Small intestine (tissue), 16 donors: Measurements from ENCODE around the gene KDM2A. TPM values are rescaled to one million over a fixed set of nuclear protein-coding genes. Genes with fewer than 3 reads are reported as not detected.

Source experiments
- DNase-seq, 2 donors: peaks; one replicate each; pipeline versions ENCODE4 v3.0.0 to v3.0.0-alpha.2; 2013
- FAIRE-seq: peaks from 2 replicates; lab custom pipeline; 2012; peaks lifted over from hg19 to GRCh38; lab: Jason Lieb, UNC
- H3K27ac ChIP-seq, 3 donors: one replicate each; pipeline ENCODE4 v1.5.1; 2013; ENCODE audit warnings: low read length in 2 of 3, mild to moderate bottlenecking in 2 of 3, control low read depth in 1 of 3, inconsistent platforms in 1 of 3, low read depth in 1 of 3, moderate library complexity in 1 of 3
- H3K27me3 ChIP-seq, 3 donors: one replicate each; pipeline ENCODE4 v1.6.1; 2013; ENCODE audit warnings: low read length in 3 of 3, inconsistent platforms in 1 of 3; ENCODE audit not compliant: control insufficient read depth in 3 of 3, insufficient read depth in 3 of 3
- H3K36me3 ChIP-seq, 3 donors: one replicate each; pipeline ENCODE4 v1.6.1; 2013; ENCODE audit warnings: low read length in 3 of 3, inconsistent platforms in 1 of 3, low read depth in 1 of 3, mild to moderate bottlenecking in 1 of 3, moderate library complexity in 1 of 3; ENCODE audit not compliant: control insufficient read depth in 3 of 3, insufficient read depth in 2 of 3
- H3K4me1 ChIP-seq, 3 donors: one replicate each; pipeline ENCODE4 v1.6.1; 2013; ENCODE audit warnings: low read length in 2 of 3, inconsistent platforms in 1 of 3, low read depth in 1 of 3, mild to moderate bottlenecking in 1 of 3, moderate library complexity in 1 of 3; ENCODE audit not compliant: control insufficient read depth in 3 of 3, insufficient read depth in 2 of 3
- H3K4me3 ChIP-seq, 3 donors: one replicate each; pipeline ENCODE4 v1.5.1; 2013; ENCODE audit warnings: low read length in 3 of 3, control low read depth in 1 of 3, inconsistent platforms in 1 of 3, low read depth in 1 of 3, mild to moderate bottlenecking in 1 of 3, moderate library complexity in 1 of 3
- H3K9me3 ChIP-seq, 2 donors: one replicate each; pipeline ENCODE4 v1.6.1; 2013; ENCODE audit warnings: low read depth in 1 of 2, low read length in 1 of 2; ENCODE audit not compliant: control insufficient read depth in 2 of 2, insufficient read depth in 1 of 2
- WGBS, 3 donors: extraction: QIAGEN DNeasy Blood & Tissue Kit; methylation state at CpG; one replicate each; pipeline ENCODE4 v1.1.7; 2013; 5-methylcytosine and 5-hydroxymethylcytosine counted together
- long read RNA-seq, 10 donors: transcript quantifications; one replicate each; lab custom pipeline, GENCODE V29; 2026
- polyA plus RNA-seq, 4 donors: library from polyadenylated mRNA; stranded (reverse) in 3 of 4; unstranded in 1 of 4; fragments of 200-250 nt in 3 of 4; fragments of 120-200 nt in 1 of 4; gene quantifications; one replicate each; pipeline versions ENCODE4 v1.2.1 to v1.2.3, GENCODE V29; 2013
- donor health status: healthy with polysubstance abuse.
- donor health status: control.
- donor health status: control.
- donor health status: Bipolar disorder and iron deficiency.
- donor health status: healthy.

Gene KDM2A
- 10 to 100 TPM; 19.2 to 59.8 (median 24.7) TPM for polyA plus RNA-seq
- long read RNA-seq, donor 1, full-length matches to known transcripts = 7 of 23 reads
- long read RNA-seq, donor 1, partial matches to known transcripts = 16 of 23 reads
- long read RNA-seq, donor 1, other reads (novel, unspliced or antisense) = 0 of 23 reads
- long read RNA-seq, donor 2, full-length matches to known transcripts = 4 of 4 reads
- long read RNA-seq, donor 2, partial matches to known transcripts = 0 of 4 reads
- long read RNA-seq, donor 2, other reads (novel, unspliced or antisense) = 0 of 4 reads
- long read RNA-seq, donor 3, partial matches to known transcripts = 5 of 8 reads
- long read RNA-seq, donor 3, other reads (novel, unspliced or antisense) = 0 of 8 reads
- long read RNA-seq, donor 4 = 0 reads
- long read RNA-seq, donor 5, partial matches to known transcripts = 0 of 1 reads
- long read RNA-seq, donor 5, other reads (novel, unspliced or antisense) = 0 of 1 reads
- long read RNA-seq, donor 6, partial matches to known transcripts = 9 of 11 reads
- long read RNA-seq, donor 6, other reads (novel, unspliced or antisense) = 0 of 11 reads
- long read RNA-seq, donor 7 = 0 reads
- long read RNA-seq, donor 8, partial matches to known transcripts = 0 of 1 reads
- long read RNA-seq, donor 8, other reads (novel, unspliced or antisense) = 0 of 1 reads
- long read RNA-seq, donor 9, partial matches to known transcripts = 0 of 1 reads
- long read RNA-seq, donor 9, other reads (novel, unspliced or antisense) = 0 of 1 reads
- long read RNA-seq, donor 10, full-length matches to known transcripts = 5 of 17 reads
- long read RNA-seq, donor 10, partial matches to known transcripts = 12 of 17 reads
- long read RNA-seq, donor 10, other reads (novel, unspliced or antisense) = 0 of 17 reads

DNA sequence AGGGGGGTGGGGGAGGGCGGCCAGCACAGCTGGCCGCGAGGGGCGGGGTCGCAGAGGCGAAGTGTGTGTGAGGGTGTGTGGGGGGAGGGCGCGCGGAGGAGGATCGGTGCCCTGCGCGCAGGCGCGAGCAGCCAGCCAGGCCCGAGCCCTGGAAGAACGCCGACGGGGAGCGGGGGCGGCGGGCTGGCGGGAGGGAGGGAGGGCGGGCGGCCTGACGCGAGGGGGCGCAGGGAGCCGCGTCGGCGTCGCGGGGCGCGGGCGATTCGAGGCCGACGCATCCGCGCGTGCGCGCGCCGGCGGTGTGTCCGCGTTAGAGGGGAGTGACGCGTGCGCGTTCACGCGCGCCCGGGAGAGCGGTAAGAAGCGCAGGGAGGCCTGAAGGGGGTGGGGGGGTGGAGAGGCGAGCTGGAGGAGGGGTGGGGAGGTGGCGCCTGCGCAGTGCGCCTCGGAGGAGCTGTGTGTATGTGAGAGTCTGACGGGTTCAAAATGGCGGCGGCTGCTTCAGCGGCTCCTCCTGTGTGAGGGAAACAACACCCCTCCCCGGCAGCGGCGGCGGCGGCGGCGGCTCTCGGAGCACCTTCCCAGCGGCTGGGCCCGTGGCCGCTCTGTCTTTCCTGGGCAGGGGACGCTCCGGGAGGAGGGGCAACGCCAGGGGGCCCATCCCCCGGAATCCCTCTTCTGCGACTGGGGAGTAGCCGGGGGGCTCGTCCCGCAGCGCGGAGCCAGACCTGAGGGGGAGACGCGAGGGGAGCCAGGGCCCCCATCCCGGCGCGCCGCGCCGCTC lies at the start of gene KDM2A:
Gene KDM2A (plus strand): TSS at position 463 of the 784 bp plus-strand sequence. CDS start 2,054 bp downstream, outside the sequence.
- Histone ChIP-seq H3K4me1 (peaks cover 0 to 33% (median 2%) of the 10 kb centered on the region in 3 donors), H3K4me3 (peak within 1 kb of the TSS; percentile 57 to 93 (median 81)), H3K36me3 (peaks cover 0 to 14% (median 5%) of the 10 kb centered on the region in 3 donors), H3K27me3 (no peaks in the 10 kb centered on the region), H3K9me3 (no peaks in the 10 kb centered on the region), H3K27ac (peak within 1 kb of the TSS; percentile 99)
- 0 to 1% (median 0%) methylated on average over 30 to 97 of the region's 97 CpGs for WGBS, 3 donors
- DNase-seq = peak; percentile 99 to 100
- no peak for FAIRE-seq

DNA sequence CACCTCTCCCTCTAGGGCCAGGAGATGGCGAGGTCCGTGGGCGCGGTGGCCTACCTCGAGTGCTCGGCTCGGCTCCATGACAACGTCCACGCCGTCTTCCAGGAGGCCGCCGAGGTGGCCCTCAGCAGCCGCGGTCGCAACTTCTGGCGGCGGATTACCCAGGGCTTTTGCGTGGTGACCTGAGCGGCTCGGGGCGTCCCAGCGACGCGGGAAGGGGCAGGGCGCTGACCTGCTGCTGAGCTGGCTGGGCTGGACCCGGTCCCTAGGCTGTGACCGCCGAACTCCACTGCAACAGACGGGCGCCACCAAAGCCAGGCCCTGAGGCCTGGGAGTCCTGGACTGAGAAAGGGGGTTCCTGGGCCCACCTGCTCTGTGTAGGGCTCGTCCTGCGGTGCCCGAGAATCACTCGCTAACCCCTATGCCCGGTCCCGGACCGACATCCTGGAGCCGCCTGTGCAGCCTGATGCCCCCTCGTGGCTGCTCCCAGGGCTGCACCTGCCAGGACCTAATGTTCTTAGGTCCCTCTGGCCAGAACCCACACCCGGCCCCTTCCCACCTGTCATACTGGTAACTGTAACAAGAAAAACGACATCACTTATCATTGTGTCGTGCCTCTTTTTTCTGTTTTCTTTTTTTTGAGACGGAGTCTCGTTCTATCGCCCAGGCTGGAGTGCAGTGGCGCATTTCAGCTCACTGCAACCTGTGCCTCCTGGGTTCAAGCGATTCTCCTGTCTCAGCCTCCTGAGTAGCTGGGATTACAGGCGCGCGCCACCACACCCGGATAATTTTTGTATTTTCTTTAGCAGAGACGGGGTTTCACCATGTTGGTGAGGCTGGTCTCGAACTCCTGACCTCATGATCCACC lies 47.4 kb upstream of the KDM2A start:
- Histone ChIP-seq H3K36me3 (peaks cover 0 to 25% (median 0%) of the 10 kb centered on the region in 3 donors), H3K27ac (no peak overlapping the region), H3K27me3 (peaks cover 0 to 2% (median 0%) of the 10 kb centered on the region in 3 donors), H3K4me3 (peak overlapping the region in 2 of 3 donors; percentile 6 to 8), H3K4me1 (no peaks in the 10 kb centered on the region), H3K9me3 (no peaks in the 10 kb centered on the region)
- DNase-seq (peak; percentile 66 to 89), FAIRE-seq (no peak)
- WGBS, 3 donors = 46 to 58% (median 54%) methylated on average over 43 to 53 of the region's 53 CpGs

DNA sequence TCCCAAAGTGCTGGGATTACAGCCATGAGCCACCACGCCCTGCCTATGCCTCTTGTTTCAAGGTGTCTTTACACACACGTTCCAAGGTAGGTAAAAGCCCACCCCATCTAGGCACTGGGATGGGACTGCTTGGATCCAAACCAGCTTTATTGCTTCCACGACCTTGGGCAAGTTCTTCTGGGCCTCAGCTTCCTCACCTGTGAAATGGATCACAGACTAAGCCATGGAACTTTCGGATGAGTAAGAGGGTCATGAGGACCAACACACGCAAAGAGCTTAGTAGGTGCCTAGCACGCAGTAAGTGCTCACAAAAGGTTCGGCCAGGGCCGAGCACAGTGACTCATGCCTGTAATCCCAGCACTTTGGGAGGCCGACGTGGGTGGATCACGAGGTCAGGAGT lies 46.8 kb upstream of the KDM2A start:
- WGBS, 3 donors = 83 to 85% (median 83%) methylated on average over 11 of the region's 11 CpGs
- no peak overlapping the region for H3K27ac ChIP-seq

DNA sequence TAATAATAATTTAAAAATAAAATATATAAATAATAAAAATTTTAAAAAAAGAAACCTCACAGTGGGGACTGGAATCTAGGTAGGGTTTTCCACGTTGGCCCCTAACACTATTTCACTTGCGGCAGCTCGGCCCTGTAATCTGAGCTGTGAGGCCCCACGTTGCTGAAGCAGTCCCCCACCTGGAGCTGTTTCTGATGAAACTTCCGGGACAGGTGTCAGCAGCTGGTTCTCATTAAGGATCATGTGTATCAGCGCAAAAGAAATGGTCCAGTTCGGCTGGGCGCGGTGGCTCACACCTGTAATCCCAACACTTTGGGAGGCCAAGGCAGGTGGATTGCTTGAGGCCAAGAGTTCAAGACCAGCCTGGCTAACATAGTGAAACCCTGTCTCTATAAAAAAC lies 45.2 kb upstream of the KDM2A start:
- no peak for FAIRE-seq
- no peak overlapping the region for H3K4me3 ChIP-seq
- WGBS, 3 donors = 81 to 85% (median 82%) methylated on average over 9 of the region's 9 CpGs

More for the DNA sequence above, 46.8 kb upstream of the KDM2A start:
- Histone ChIP-seq H3K27me3 (peaks cover 0 to 2% (median 0%) of the 10 kb centered on the region in 3 donors), H3K4me1 (peaks cover 0 to 4% (median 0%) of the 10 kb centered on the region in 3 donors), H3K4me3 (no peak overlapping the region), H3K9me3 (no peaks in the 10 kb centered on the region), H3K36me3 (peaks cover 0 to 18% (median 0%) of the 10 kb centered on the region in 3 donors)
- no peak for DNase-seq
- FAIRE-seq = no peak

DNA sequence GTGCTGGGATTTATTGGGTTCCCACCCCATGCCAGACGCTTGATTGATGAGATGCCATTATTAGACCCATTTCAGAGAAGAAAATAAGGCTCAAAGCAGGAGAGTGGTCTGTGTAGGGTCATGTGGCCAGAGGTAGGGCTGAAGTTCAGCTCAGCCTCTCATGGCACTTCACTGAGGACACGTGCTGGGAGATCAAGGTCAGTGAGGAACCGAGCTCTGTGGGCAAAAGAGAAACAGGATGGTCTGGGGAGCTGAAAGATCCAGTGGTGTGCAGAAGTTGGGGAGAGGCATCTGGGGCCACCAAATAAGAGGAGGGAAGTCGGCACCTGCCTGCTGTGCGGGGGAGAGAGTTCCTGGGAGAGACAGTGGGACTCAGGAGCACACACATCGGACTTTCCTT lies 42.9 kb upstream of the KDM2A start:
- FAIRE-seq (no peak), DNase-seq (peak in 1 of 2 donors; percentile 31)
- no peak overlapping the region for H3K27ac ChIP-seq

More for the DNA sequence above, 45.2 kb upstream of the KDM2A start:
- Histone ChIP-seq H3K27me3 (peaks cover 0 to 2% (median 0%) of the 10 kb centered on the region in 3 donors), H3K4me1 (peaks cover 2 to 18% (median 5%) of the 10 kb centered on the region in 3 donors), H3K9me3 (no peaks in the 10 kb centered on the region), H3K36me3 (peaks cover 0 to 16% (median 0%) of the 10 kb centered on the region in 3 donors), H3K27ac (no peak overlapping the region)
- DNase-seq = no peak

DNA sequence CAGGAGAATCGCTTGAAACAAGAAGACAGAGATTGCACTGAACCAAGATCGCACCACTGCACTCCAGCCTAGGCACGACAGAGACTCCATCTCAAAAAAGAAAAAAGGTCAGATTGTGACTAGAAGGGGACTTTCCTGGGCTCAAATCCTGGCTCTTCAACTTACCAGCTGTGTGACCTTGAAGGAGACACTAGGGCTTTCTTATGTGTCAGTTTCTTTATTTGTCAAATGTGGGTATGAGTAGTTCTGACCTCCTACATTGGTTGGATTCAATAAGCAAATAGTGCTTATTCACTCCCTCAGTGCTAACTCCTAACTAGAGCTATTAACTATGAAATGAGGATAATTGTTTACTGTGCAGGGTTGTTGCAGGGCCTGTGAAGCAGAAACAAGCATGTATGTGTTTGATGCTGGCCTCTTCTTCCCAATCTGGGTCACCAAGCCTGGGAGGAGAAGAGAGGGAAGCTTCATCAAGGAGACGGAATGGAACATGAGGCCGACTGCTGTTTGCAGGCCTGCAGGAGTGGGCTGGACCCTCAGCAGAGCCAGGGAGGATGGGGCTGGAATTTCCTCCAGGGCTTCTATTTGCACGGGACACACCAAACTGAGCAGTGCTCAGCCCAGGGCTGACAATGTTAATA lies 39.9 kb upstream of the KDM2A start:
- Histone ChIP-seq H3K27ac (peak overlapping the region in 1 of 3 donors; percentile 75), H3K4me1 (peaks cover 2 to 30% (median 5%) of the 10 kb centered on the region in 3 donors), H3K4me3 (no peak overlapping the region), H3K27me3 (no peaks in the 10 kb centered on the region), H3K36me3 (peaks cover 0 to 4% (median 0%) of the 10 kb centered on the region in 3 donors), H3K9me3 (no peaks in the 10 kb centered on the region)
- DNase-seq (no peak), FAIRE-seq (no peak)
- 83 to 88% (median 85%) methylated on average over 6 of the region's 6 CpGs for WGBS, 3 donors

More for the DNA sequence above, 42.9 kb upstream of the KDM2A start:
- H3K9me3 ChIP-seq = no peaks in the 10 kb centered on the region
- no peak overlapping the region for H3K4me3 ChIP-seq
- peaks cover 2 to 22% (median 5%) of the 10 kb centered on the region in 3 donors for H3K4me1 ChIP-seq
- H3K36me3 ChIP-seq = peaks cover 0 to 13% (median 0%) of the 10 kb centered on the region in 3 donors
- 59 to 74% (median 63%) methylated on average over 6 of the region's 6 CpGs for WGBS, 3 donors
- peaks cover 0 to 2% (median 0%) of the 10 kb centered on the region in 3 donors for H3K27me3 ChIP-seq
